Activated CD4-positive, alpha-beta T cell treated with anti-CD3 and anti-CD28 coated beads for 36 hours (primary cell): ENCODE results near the gene RAX. TPM values are rescaled to one million over a fixed set of nuclear protein-coding genes. Genes with fewer than 3 reads are reported as not detected.

Experiments
- ATAC-seq: fragments of 200-7000 bp; cut with Tn5 transposase; one replicate; pipeline ENCODE4 v1.10.0; 2021; ENCODE audit warnings: mild to moderate bottlenecking, moderate library complexity
- CTCF ChIA-PET: fragments of 350-600 bp; sonication (Branson Sonifier 250); formaldehyde crosslinking; loops from one replicate; lab custom pipeline; 2021; ENCODE audit warnings: antibody characterized with exemption; lab: Charles Lee
- POLR2A ChIA-PET: fragments of 350-600 bp; sonication (Branson Sonifier 250); formaldehyde crosslinking; loops from one replicate; lab custom pipeline; 2021; ENCODE audit warnings: antibody characterized with exemption, inconsistent platforms; lab: Charles Lee
- DNase-seq: peaks from one replicate; pipeline ENCODE4 v3.0.0-alpha.2; 2020
- H3K27ac Mint-ChIP-seq: one replicate; pipeline ENCODE4 v1.8.0; 2021; ENCODE audit warnings: mixed read lengths
- H3K27me3 Mint-ChIP-seq: one replicate; pipeline ENCODE4 v1.8.0; 2021; ENCODE audit warnings: mixed read lengths
- H3K36me3 Mint-ChIP-seq: one replicate; pipeline ENCODE4 v1.8.0; 2021; ENCODE audit warnings: low read depth, mixed read lengths
- H3K4me1 Mint-ChIP-seq: one replicate; pipeline ENCODE4 v1.8.0; 2021; ENCODE audit warnings: mixed read lengths
- H3K4me3 Mint-ChIP-seq: one replicate; pipeline ENCODE4 v1.8.0; 2021; ENCODE audit warnings: mild to moderate bottlenecking, moderate library complexity, mixed read lengths
- H3K9me3 Mint-ChIP-seq: one replicate; pipeline ENCODE4 v1.8.0; 2021; ENCODE audit warnings: low read depth, mixed read lengths
- intact Hi-C, 2 experiments: fragments of 100-400 bp; cut with DNase I in 1 of 2; cut with micrococcal nuclease in 1 of 2; formaldehyde crosslinking; loops; one replicate each; pipeline versions ENCODE4 v1.14.2 to v1.15.1; 2022 to 2024; cut with DNase I, micrococcal nuclease
- total RNA-seq, 2 experiments: library from RNA; stranded (reverse); gene quantifications; one replicate each; pipeline ENCODE4 v1.2.3, GENCODE V29; 2021

The RAX gene
- not detected for total RNA-seq

DNA sequence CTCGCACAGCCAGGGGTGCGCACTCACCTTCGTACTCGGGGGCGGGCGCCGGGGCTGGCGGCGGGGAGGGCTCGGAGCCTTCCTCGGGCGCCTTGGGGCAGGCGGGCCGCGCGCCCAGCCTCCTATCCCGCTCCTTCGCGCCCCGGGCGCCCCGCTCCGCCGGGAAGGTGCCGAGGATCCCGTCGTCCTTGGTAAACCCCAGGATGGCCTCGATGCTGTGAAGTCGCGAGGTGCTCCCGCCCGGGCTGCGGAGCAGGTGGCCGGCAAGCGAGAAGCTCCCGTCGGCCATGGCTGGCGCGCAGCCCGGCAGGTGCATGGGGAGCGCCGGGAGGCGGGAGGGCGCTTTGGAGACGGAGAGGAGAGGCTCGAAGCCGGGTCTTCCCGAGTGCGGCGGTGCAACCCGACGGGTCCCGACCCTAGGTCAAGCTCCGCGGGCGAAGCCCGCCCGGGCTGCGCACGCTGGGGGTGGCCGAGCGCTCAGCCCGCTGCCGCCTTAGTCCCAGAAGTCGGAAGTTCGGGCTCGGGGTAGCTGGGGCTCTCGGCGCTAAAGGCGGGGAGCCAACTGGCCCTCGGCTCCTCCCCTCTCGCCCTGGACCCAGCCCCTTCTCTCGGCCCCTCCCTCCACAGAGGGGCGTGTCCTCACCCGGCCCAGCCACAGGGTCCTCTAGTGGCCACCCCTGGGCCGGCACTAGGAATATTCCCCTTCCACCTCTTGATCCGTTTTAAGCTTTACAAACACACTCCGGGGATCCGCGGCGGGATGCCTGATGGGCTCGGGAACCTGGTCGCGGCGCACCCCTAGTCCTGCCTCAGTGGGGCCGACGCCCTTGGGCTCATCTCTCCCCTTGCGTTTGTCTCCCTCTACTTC is at the start of gene RAX:
Gene RAX, minus strand, starts transcription at position 564 of the 868 bp plus-strand sequence. Its CDS starts 248 bp downstream, at position 316.
- peak within 1 kb of the TSS; percentile 8 for H3K4me3 Mint-ChIP-seq
- no peaks in the 10 kb centered on the region for H3K36me3 Mint-ChIP-seq
- intact Hi-C loops: loop anchor here in 1 of 2 experiments (10.0 kb wide), 1 partner anchor 422 kb away; the partner anchor contains the start of gene CCBE1

GRCh38 chr18:59318460-59319050 is 45.3 kb upstream of the RAX start, which contains the start of gene CPLX4:
Gene CPLX4, minus strand, starts transcription at chr18:59318649. Its CDS starts 187 bp downstream, at chr18:59318462.
- ChIA-PET CTCF (interaction anchor here (0.5 to 6.8 kb wide), 4 partner anchors 10 to 168 kb away, joined by 3 to 25 read pairs (median 6); no protein-coding TSS in a partner anchor), POLR2A (no interaction called here)
- H3K27ac Mint-ChIP-seq: no peak within 1 kb of the TSS
- H3K36me3 Mint-ChIP-seq: no peaks in the 10 kb centered on the region
- H3K27me3 Mint-ChIP-seq: peaks cover 7% of the 10 kb centered on the region
- ATAC-seq (no peak), DNase-seq (no peak)
- H3K4me1 Mint-ChIP-seq: no peaks in the 10 kb centered on the region
- intact Hi-C loops: no loop called here
- no peak within 1 kb of the TSS for H3K4me3 Mint-ChIP-seq
- no peaks in the 10 kb centered on the region for H3K9me3 Mint-ChIP-seq

More for the DNA sequence above, at the start of gene RAX:
- DNase-seq (peak; percentile 65), ATAC-seq (peak; percentile 62)
- peaks cover 23% of the 10 kb centered on the region for H3K4me1 Mint-ChIP-seq
- peaks cover 73% of the 10 kb centered on the region for H3K27me3 Mint-ChIP-seq
- H3K27ac Mint-ChIP-seq: no peak within 1 kb of the TSS
- ChIA-PET POLR2A (no interaction called here), CTCF (interaction anchor here (0.5 to 2.4 kb wide), 5 partner anchors 35 to 747 kb away, joined by 3 to 8 read pairs (median 3); no protein-coding TSS in a partner anchor)
- no peaks in the 10 kb centered on the region for H3K9me3 Mint-ChIP-seq

- Mint-ChIP-seq H3K9me3 (no peaks in the 10 kb centered on the region), H3K36me3 (no peaks in the 10 kb centered on the region), H3K27ac (no peak overlapping the region), H3K27me3 (peaks cover 33% of the 10 kb centered on the region), H3K4me1 (no peaks in the 10 kb centered on the region), H3K4me3 (no peak overlapping the region)
- CTCF ChIA-PET: interaction anchor here (1.4 to 5.7 kb wide), 3 partner anchors 9 to 91 kb away, joined by 3 to 130 read pairs (median 8); no protein-coding TSS in a partner anchor
- ATAC-seq (no peak), DNase-seq (no peak)
- POLR2A ChIA-PET: no interaction called here
- intact Hi-C loops: no loop called here
These were observed 38.4 kb upstream of the RAX start for GRCh38 chr18:59311631-59312030.

DNA sequence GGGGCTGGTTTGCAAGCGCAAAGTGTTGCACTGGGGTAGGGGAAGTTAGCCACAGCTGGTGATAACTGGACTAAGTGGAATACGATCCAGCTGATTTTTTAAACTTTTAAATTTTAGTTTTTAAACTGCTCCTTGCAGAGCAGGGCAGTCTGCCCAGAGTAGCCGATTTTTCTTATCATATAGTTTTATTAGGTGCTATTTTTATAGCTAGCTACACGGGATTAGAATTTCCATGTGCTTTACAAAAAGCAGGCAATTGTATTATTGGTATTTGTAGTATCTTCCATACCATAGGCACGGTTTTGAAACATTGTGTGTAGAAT is 35.6 kb upstream of the RAX start:
- Mint-ChIP-seq H3K9me3 (no peaks in the 10 kb centered on the region), H3K27me3 (peaks cover 42% of the 10 kb centered on the region), H3K27ac (no peak overlapping the region), H3K36me3 (no peaks in the 10 kb centered on the region), H3K4me1 (no peaks in the 10 kb centered on the region), H3K4me3 (peak overlapping the region; percentile 20)
- ATAC-seq: no peak
- CTCF ChIA-PET: interaction anchor here (0.6 to 5.7 kb wide), 14 partner anchors 9 to 1287 kb away, joined by 3 to 130 read pairs (median 5); partner anchors contain the start of gene CPLX4
- POLR2A ChIA-PET: no interaction called here
- no peak for DNase-seq
- intact Hi-C loops: loop anchor here (1.0 to 5.0 kb wide), 5 partner anchors 50 to 513 kb away; partner anchors contain the start of gene LMAN1 (in 1 of the 2)

DNA sequence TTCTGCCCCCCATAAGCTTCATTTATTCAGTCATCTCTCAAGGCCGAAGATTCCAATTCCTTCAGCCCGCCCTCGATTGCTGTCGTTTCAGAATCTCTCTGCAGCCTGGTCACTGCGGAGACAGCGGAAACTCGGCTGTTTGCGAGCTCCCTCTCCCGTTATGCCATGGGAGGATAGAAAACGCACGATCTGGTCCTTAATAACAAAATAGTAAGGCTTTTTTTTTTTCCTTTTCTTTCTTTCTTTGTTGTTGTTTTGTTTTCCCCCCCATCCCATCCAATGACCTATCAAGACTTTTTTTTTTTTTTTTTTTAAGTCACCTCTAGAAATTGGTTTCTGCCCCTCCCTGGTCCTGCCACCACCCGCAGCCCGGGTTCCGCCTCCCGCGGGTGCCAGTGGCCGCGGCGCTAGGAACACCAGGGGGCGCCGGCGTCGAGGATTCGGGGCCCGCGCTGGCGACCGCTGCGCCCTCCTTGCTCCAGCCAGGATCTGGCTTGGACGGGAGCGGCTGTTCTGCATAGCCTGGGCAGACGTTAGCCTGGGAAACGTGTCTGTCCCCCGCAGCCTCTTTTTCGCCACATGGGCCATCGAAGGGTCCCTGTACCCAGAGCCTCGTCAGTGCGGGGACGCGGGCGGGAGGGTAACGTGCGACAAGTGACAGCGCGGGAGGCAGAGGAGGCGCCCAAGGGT is 35.1 kb upstream of the RAX start:
- Mint-ChIP-seq H3K27ac (no peak overlapping the region), H3K4me1 (no peaks in the 10 kb centered on the region), H3K27me3 (peaks cover 42% of the 10 kb centered on the region), H3K4me3 (peak overlapping the region; percentile 20), H3K9me3 (no peaks in the 10 kb centered on the region), H3K36me3 (no peaks in the 10 kb centered on the region)
- ChIA-PET POLR2A (no interaction called here), CTCF (interaction anchor here (0.6 to 5.7 kb wide), 19 partner anchors 10 to 1287 kb away, joined by 3 to 130 read pairs (median 4); partner anchors contain the start of genes CPLX4 and RAX)
- intact Hi-C loops: loop anchor here (1.0 to 5.0 kb wide), 5 partner anchors 51 to 514 kb away; partner anchors contain the start of gene LMAN1 (in 1 of the 2)
- ATAC-seq: peak; percentile 95
- DNase-seq: peak; percentile 82

DNA sequence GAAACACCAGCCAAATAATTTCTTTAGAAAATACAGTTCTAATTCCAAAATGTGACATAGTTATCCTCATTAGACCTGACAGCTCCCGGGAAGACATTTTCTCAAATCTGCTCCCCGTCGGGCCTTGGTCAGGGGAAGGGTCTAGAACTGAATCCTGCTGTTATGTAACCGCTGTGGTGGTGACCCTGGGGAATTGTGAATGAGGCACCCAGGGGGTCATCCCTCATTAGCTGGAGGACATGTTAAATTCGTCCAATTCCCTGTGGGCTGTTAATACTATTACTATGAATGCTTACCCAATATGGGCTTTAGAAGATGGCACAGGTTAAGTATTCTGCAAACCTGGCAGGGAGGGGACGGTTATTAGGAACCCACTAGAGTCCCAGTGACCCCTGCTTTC is 33.4 kb upstream of the RAX start:
- H3K9me3 Mint-ChIP-seq: no peaks in the 10 kb centered on the region
- CTCF ChIA-PET: interaction anchor here (5.0 kb wide), 1 partner anchor 96 kb away, joined by 33 read pairs; no protein-coding TSS in a partner anchor
- no peak overlapping the region for H3K4me3 Mint-ChIP-seq
- intact Hi-C loops: loop anchor here in 1 of 2 experiments (5.0 kb wide), 1 partner anchor 516 kb away; no protein-coding TSS in a partner anchor
- peaks cover 37% of the 10 kb centered on the region for H3K27me3 Mint-ChIP-seq
- ATAC-seq (no peak), DNase-seq (no peak)
- no peak overlapping the region for H3K27ac Mint-ChIP-seq
- no peaks in the 10 kb centered on the region for H3K36me3 Mint-ChIP-seq
- no peaks in the 10 kb centered on the region for H3K4me1 Mint-ChIP-seq
- POLR2A ChIA-PET: no interaction called here

GRCh38 chr18:59305295-59305694 is 32.0 kb upstream of the RAX start:
- Mint-ChIP-seq H3K9me3 (no peaks in the 10 kb centered on the region), H3K4me1 (no peaks in the 10 kb centered on the region), H3K4me3 (no peak overlapping the region), H3K36me3 (no peaks in the 10 kb centered on the region), H3K27ac (no peak overlapping the region), H3K27me3 (peaks cover 29% of the 10 kb centered on the region)
- intact Hi-C loops: loop anchor here in 1 of 2 experiments (5.0 kb wide), 1 partner anchor 517 kb away; no protein-coding TSS in a partner anchor
- CTCF ChIA-PET: interaction anchor here (0.9 to 5.0 kb wide), 2 partner anchors 9 to 98 kb away, joined by 3 to 33 read pairs; no protein-coding TSS in a partner anchor
- DNase-seq: no peak
- no peak for ATAC-seq
- POLR2A ChIA-PET: no interaction called here

- CTCF ChIA-PET: interaction anchor here (0.9 to 5.0 kb wide), 8 partner anchors 8 to 99 kb away, joined by 3 to 33 read pairs (median 4); no protein-coding TSS in a partner anchor
- Mint-ChIP-seq H3K36me3 (no peaks in the 10 kb centered on the region), H3K27me3 (peaks cover 18% of the 10 kb centered on the region), H3K27ac (no peak overlapping the region), H3K9me3 (no peaks in the 10 kb centered on the region), H3K4me3 (no peak overlapping the region), H3K4me1 (no peaks in the 10 kb centered on the region)
- ATAC-seq: no peak
- POLR2A ChIA-PET: no interaction called here
- intact Hi-C loops: no loop called here
- no peak for DNase-seq
These were observed 30.5 kb upstream of the RAX start for GRCh38 chr18:59303656-59304195.

- Mint-ChIP-seq H3K4me3 (no peak overlapping the region), H3K27ac (no peak overlapping the region), H3K9me3 (no peaks in the 10 kb centered on the region), H3K4me1 (no peaks in the 10 kb centered on the region), H3K27me3 (peaks cover 16% of the 10 kb centered on the region), H3K36me3 (no peaks in the 10 kb centered on the region)
- ChIA-PET CTCF (interaction anchor here (0.7 to 5.0 kb wide), 9 partner anchors 9 to 100 kb away, joined by 3 to 33 read pairs (median 4); no protein-coding TSS in a partner anchor), POLR2A (no interaction called here)
- no peak for ATAC-seq
- DNase-seq: no peak
- intact Hi-C loops: no loop called here
These were observed 29.8 kb upstream of the RAX start for GRCh38 chr18:59303006-59303405.

- no peaks in the 10 kb centered on the region for H3K36me3 Mint-ChIP-seq
- H3K4me1 Mint-ChIP-seq: no peaks in the 10 kb centered on the region
- no peak overlapping the region for H3K27ac Mint-ChIP-seq
- intact Hi-C loops: no loop called here
- H3K27me3 Mint-ChIP-seq: peaks cover 19% of the 10 kb centered on the region
- no peak for ATAC-seq
- H3K4me3 Mint-ChIP-seq: no peak overlapping the region
- POLR2A ChIA-PET: no interaction called here
- no peaks in the 10 kb centered on the region for H3K9me3 Mint-ChIP-seq
- CTCF ChIA-PET: interaction anchor here (1.0 to 2.7 kb wide), 5 partner anchors 9 to 71 kb away, joined by 3 to 8 read pairs (median 4); no protein-coding TSS in a partner anchor
- DNase-seq: no peak
These were observed 28.7 kb upstream of the RAX start for GRCh38 chr18:59301929-59302328.
